ENCODE results near the gene EGFL6. TPM values are rescaled to one million over a fixed set of nuclear protein-coding genes. Genes with fewer than 3 reads are reported as not detected.

The EGFL6 gene
- total RNA-seq, 1 experiment from 2014 or later = not detected

DNA sequence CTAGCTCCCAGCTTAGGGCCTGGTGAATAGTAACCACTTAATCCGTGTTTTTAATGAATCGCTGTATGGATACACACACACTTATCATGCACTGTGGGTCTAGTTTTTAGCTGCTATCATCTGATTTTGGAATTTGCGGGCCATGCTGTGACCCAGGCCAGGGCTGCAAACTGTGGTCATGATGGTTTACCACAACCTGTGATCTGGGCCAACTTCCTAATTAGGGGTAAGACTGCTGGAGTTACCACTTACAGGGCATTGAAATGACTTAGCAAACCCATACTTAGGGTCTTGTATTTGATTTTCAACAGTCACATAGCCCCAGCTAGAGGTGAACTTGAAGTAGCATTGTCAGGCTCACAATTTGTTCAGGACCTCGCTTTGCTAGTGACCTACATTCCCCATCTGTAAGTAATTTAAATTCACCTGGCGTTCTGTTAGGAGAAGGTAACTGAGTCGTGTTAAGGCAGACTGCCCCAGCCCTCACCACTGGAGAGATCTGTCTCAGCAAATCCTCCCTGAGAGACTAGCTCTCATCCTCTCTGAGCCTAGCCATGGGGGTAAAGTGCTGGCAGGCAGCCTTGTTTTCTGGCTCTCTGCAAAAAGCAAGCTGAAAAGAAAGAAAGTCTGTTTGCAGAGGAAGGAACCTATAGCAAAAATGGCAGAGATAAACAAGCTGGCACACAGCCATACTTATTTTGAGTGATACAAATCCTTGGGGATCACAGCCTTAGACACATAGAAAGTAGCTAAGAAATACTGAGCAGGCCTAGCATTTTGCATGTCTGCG lies 33.8 kb upstream of the EGFL6 start:
- POLR2A ChIA-PET (ENCODE audit: unreplicated experiment) = no interaction called here

DNA sequence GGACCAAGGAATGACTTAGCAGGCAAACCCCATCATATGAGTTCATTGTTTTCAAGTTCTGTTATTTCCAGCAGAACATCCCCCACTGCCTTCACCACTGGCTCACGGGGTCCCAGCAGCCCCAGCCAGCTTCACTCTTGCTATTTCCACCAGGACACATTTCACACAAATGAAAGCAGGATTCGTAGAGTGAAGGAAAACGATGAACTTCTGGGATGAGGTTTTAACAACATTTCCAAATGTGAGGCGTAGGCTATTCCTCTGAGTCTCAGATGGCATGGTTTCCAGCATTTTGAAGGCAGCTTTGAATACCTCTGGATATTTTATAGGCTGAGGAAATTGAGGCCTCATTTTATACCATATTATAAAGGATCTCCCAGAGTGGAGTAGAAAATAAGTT lies 32.9 kb upstream of the EGFL6 start:
- Histone ChIP-seq H3K9ac (ENCODE audit: low read length) (no peak overlapping the region), H4K20me1 (ENCODE audit: low read length) (no peaks in the 10 kb centered on the region), H3K9me3 (ENCODE audit: low read length) (no peaks in the 10 kb centered on the region), H3K4me3 (ENCODE audit: low read length) (no peak overlapping the region), H3F3A (ENCODE audit: low read length, unreplicated experiment) (no peaks in the 10 kb centered on the region), H3K4me2 (ENCODE audit: low read length) (no peak overlapping the region), H3K9me2 (replicated peaks; ENCODE audit: low read length) (no peaks in the 10 kb centered on the region), H3K27me3 (ENCODE audit: low read length) (no peaks in the 10 kb centered on the region), H3K27ac (ENCODE audit: low read length) (no peak overlapping the region), H3K4me1 (ENCODE audit: insufficient read depth, low read length) (no peaks in the 10 kb centered on the region), H3K36me3 (ENCODE audit: low read depth, low read length) (no peaks in the 10 kb centered on the region), H3K79me2 (ENCODE audit: low read length) (no peaks in the 10 kb centered on the region), H2AFZ (ENCODE audit: low read length) (no peak overlapping the region)
- no peak for DNase-seq
- ChIA-PET CTCF (no interaction called here), POLR2A (ENCODE audit: unreplicated experiment) (no interaction called here)
- no peak for ATAC-seq
- intact Hi-C loops (cut with micrococcal nuclease) = no loop called here
- no TSS peak for BruUV-seq (replicated peaks)
- TF ChIP-seq EZH2phosphoT487 (IDR thresholded peaks at IDR 0.05; ENCODE audit: borderline replicate concordance, low read length) = no peak
- TF ChIP-seq, protein P1, sequence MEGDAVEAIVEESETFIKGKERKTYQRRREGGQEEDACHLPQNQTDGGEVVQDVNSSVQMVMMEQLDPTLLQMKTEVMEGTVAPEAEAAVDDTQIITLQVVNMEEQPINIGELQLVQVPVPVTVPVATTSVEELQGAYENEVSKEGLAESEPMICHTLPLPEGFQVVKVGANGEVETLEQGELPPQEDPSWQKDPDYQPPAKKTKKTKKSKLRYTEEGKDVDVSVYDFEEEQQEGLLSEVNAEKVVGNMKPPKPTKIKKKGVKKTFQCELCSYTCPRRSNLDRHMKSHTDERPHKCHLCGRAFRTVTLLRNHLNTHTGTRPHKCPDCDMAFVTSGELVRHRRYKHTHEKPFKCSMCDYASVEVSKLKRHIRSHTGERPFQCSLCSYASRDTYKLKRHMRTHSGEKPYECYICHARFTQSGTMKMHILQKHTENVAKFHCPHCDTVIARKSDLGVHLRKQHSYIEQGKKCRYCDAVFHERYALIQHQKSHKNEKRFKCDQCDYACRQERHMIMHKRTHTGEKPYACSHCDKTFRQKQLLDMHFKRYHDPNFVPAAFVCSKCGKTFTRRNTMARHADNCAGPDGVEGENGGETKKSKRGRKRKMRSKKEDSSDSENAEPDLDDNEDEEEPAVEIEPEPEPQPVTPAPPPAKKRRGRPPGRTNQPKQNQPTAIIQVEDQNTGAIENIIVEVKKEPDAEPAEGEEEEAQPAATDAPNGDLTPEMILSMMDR (conservative IDR thresholded peaks at IDR 0.05; ENCODE audit: low read depth, low read length) = no peak

More for the DNA sequence above, 33.8 kb upstream of the EGFL6 start:
- no TSS peak for BruUV-seq (replicated peaks)
- TF ChIP-seq, protein P1 (conservative IDR thresholded peaks at IDR 0.05; ENCODE audit: low read depth, low read length) = no peak
- H3K9ac ChIP-seq (ENCODE audit: low read length) = no peak overlapping the region
- no peaks in the 10 kb centered on the region for H3K79me2 ChIP-seq (ENCODE audit: low read length)
- no peak for DNase-seq
- H3K27ac ChIP-seq (ENCODE audit: low read length) = no peak overlapping the region
- H3F3A ChIP-seq (ENCODE audit: low read length, unreplicated experiment) = no peaks in the 10 kb centered on the region
- no peak for ATAC-seq
- H3K4me3 ChIP-seq (ENCODE audit: low read length) = no peak overlapping the region
- H3K9me2 ChIP-seq (replicated peaks; ENCODE audit: low read length) = no peaks in the 10 kb centered on the region
- no peak overlapping the region for H3K4me2 ChIP-seq (ENCODE audit: low read length)
- intact Hi-C loops (cut with micrococcal nuclease) = no loop called here
- no peaks in the 10 kb centered on the region for H3K36me3 ChIP-seq (ENCODE audit: low read depth, low read length)
- no peak overlapping the region for H2AFZ ChIP-seq (ENCODE audit: low read length)
- H3K4me1 ChIP-seq (ENCODE audit: insufficient read depth, low read length) = no peaks in the 10 kb centered on the region
- no peaks in the 10 kb centered on the region for H3K9me3 ChIP-seq (ENCODE audit: low read length)
- no peaks in the 10 kb centered on the region for H4K20me1 ChIP-seq (ENCODE audit: low read length)
- CTCF ChIA-PET = no interaction called here
- H3K27me3 ChIP-seq (ENCODE audit: low read length) = no peaks in the 10 kb centered on the region

DNA sequence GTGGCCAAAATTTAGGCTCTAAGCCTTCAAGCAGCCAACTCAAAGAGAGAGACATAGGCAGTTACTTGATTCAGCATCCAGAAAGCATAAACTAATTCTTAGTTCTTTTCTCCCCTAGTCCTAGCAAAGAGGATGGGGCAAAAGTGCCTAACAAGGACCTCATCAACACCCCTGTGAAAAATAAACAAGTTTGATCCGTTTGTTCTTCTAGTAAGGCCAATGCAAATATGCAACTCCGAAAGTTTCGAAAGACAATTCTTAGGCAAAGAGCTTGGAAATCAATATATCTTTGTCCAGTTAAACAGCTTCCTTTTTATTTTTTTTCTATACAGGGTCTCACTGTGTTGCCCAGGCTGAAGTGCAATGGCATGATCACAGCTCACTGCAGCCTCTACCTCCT lies 31.0 kb upstream of the EGFL6 start:
- H3K9me3 ChIP-seq (ENCODE audit: low read length) = no peaks in the 10 kb centered on the region
- H2AFZ ChIP-seq (ENCODE audit: low read length) = no peak overlapping the region
- no peak for ATAC-seq
- H4K20me1 ChIP-seq (ENCODE audit: low read length) = no peaks in the 10 kb centered on the region
- ChIA-PET CTCF (no interaction called here), POLR2A (ENCODE audit: unreplicated experiment) (no interaction called here)
- H3K4me3 ChIP-seq (ENCODE audit: low read length) = no peak overlapping the region
- no TSS peak for BruUV-seq (replicated peaks)
- intact Hi-C loops (cut with micrococcal nuclease) = no loop called here
- H3K9ac ChIP-seq (ENCODE audit: low read length) = no peak overlapping the region
- H3K79me2 ChIP-seq (ENCODE audit: low read length) = no peaks in the 10 kb centered on the region
- H3K4me2 ChIP-seq (ENCODE audit: low read length) = no peak overlapping the region
- DNase-seq = no peak
- H3K4me1 ChIP-seq (ENCODE audit: insufficient read depth, low read length) = no peaks in the 10 kb centered on the region
- no peaks in the 10 kb centered on the region for H3K36me3 ChIP-seq (ENCODE audit: low read depth, low read length)
- no peak overlapping the region for H3K27ac ChIP-seq (ENCODE audit: low read length)
- no peak for TF ChIP-seq EZH2phosphoT487 (IDR thresholded peaks at IDR 0.05; ENCODE audit: borderline replicate concordance, low read length)
- TF ChIP-seq EZH2 (IDR thresholded peaks at IDR 0.05; ENCODE audit: low read length, unreplicated experiment) = no peak
- TF ChIP-seq, protein P1 (conservative IDR thresholded peaks at IDR 0.05; ENCODE audit: low read depth, low read length) = no peak
- no peaks in the 10 kb centered on the region for H3F3A ChIP-seq (ENCODE audit: low read length, unreplicated experiment)
- no peaks in the 10 kb centered on the region for H3K9me2 ChIP-seq (replicated peaks; ENCODE audit: low read length)
- no peaks in the 10 kb centered on the region for H3K27me3 ChIP-seq (ENCODE audit: low read length)

All from PC-3 (cell line).